CD8-positive, alpha-beta memory T cell (primary cell): ENCODE results near the gene ZMYND15. TPM values are rescaled to one million over a fixed set of nuclear protein-coding genes. Genes with fewer than 3 reads are reported as not detected.

Experiments
- polyA plus RNA-seq: library from polyadenylated mRNA; unstranded; fragments of 300-500 nt; fragmentation: Illumina TruSeq; gene quantifications from one replicate; pipeline ENCODE4 v1.2.3, GENCODE V29; 2021
- total RNA-seq, 2 experiments: library from RNA; stranded (reverse); gene quantifications; one replicate each; pipeline ENCODE4 v1.2.3, GENCODE V29; 2021

The ZMYND15 gene
- total and polyA plus RNA-seq, 3 experiments from 2014 or later = 0.09 TPM; not detected in 2

Other genes starting within 250 kb of the ZMYND15 start
- gene SPNS2, start 241.0 kb upstream of the ZMYND15 start, total RNA-seq = under 1 TPM; 0.49 to 0.50 TPM
- gene SPNS2, start 241.0 kb upstream of the ZMYND15 start, polyA plus RNA-seq = 0.10 TPM
- gene MYBBP1A, start 184.4 kb upstream of the ZMYND15 start, total RNA-seq = 100 to 1,000 TPM; 148 to 157 TPM
- 34.1 TPM for gene MYBBP1A, start 184.4 kb upstream of the ZMYND15 start, polyA plus RNA-seq
- not detected for gene GGT6, start 179.3 kb upstream of the ZMYND15 start, total RNA-seq
- not detected for gene GGT6, start 179.3 kb upstream of the ZMYND15 start, polyA plus RNA-seq
- not detected for gene SMTNL2, start 155.3 kb upstream of the ZMYND15 start, total RNA-seq
- not detected for gene SMTNL2, start 155.3 kb upstream of the ZMYND15 start, polyA plus RNA-seq
- gene ALOX15, start 98.2 kb upstream of the ZMYND15 start, total RNA-seq = not detected
- gene ALOX15, start 98.2 kb upstream of the ZMYND15 start, polyA plus RNA-seq = not detected
- 10 to 100 TPM; 95.6 to 99.2 TPM for gene PELP1, start 35.7 kb upstream of the ZMYND15 start, total RNA-seq
- 12.6 TPM for gene PELP1, start 35.7 kb upstream of the ZMYND15 start, polyA plus RNA-seq
- gene ARRB2, start 29.2 kb upstream of the ZMYND15 start, total RNA-seq = 100 to 1,000 TPM; 170 to 172 TPM
- 69.4 TPM for gene ARRB2, start 29.2 kb upstream of the ZMYND15 start, polyA plus RNA-seq
- gene MED11, start 8.4 kb upstream of the ZMYND15 start, total RNA-seq = 10 to 100 TPM; 23.4 to 26.7 TPM
- gene MED11, start 8.4 kb upstream of the ZMYND15 start, polyA plus RNA-seq = 58.9 TPM
- gene CXCL16, start 95 bp downstream of the ZMYND15 start, total RNA-seq = 1 to 10 TPM; 2.4 to 2.8 TPM
- gene CXCL16, start 95 bp downstream of the ZMYND15 start, polyA plus RNA-seq = 3.0 TPM
- gene TM4SF5, start 32.1 kb downstream of the ZMYND15 start, total RNA-seq = not detected
- gene TM4SF5, start 32.1 kb downstream of the ZMYND15 start, polyA plus RNA-seq = not detected
- gene VMO1, start 46.5 kb downstream of the ZMYND15 start, total RNA-seq = not detected
- gene VMO1, start 46.5 kb downstream of the ZMYND15 start, polyA plus RNA-seq = not detected
- not detected for gene GLTPD2, start 49.1 kb downstream of the ZMYND15 start, total RNA-seq
- not detected for gene GLTPD2, start 49.1 kb downstream of the ZMYND15 start, polyA plus RNA-seq
- gene PSMB6, start 56.3 kb downstream of the ZMYND15 start, total RNA-seq = 100 to 1,000 TPM; 198 to 207 TPM
- 259 TPM for gene PSMB6, start 56.3 kb downstream of the ZMYND15 start, polyA plus RNA-seq
- 10 to 100 TPM; 10.1 to 12.0 TPM for gene PLD2, start 67.3 kb downstream of the ZMYND15 start, total RNA-seq
- gene PLD2, start 67.3 kb downstream of the ZMYND15 start, polyA plus RNA-seq = 1.9 TPM
- gene MINK1, start 93.5 kb downstream of the ZMYND15 start, total RNA-seq = 10 to 100 TPM; 58.6 TPM
- gene MINK1, start 93.5 kb downstream of the ZMYND15 start, polyA plus RNA-seq = 30.5 TPM
- gene C17orf107, start 159.7 kb downstream of the ZMYND15 start, total RNA-seq = 1 to 10 TPM; 2.2 to 2.3 TPM
- gene C17orf107, start 159.7 kb downstream of the ZMYND15 start, polyA plus RNA-seq = 2.0 TPM
- gene CHRNE, start 163.3 kb downstream of the ZMYND15 start, total RNA-seq = under 1 TPM; 0.37 to 0.38 TPM
- gene CHRNE, start 163.3 kb downstream of the ZMYND15 start, polyA plus RNA-seq = 0.23 TPM
- not detected for gene GP1BA, start 192.4 kb downstream of the ZMYND15 start, total RNA-seq
- not detected for gene GP1BA, start 192.4 kb downstream of the ZMYND15 start, polyA plus RNA-seq
- 100 to 1,000 TPM in 1 of 2 experiments, 10 to 100 TPM in 1; 90.0 to 101 TPM for gene SLC25A11, start 200.2 kb downstream of the ZMYND15 start, total RNA-seq
- 85.1 TPM for gene SLC25A11, start 200.2 kb downstream of the ZMYND15 start, polyA plus RNA-seq
- 100 to 1,000 TPM; 187 to 192 TPM for gene RNF167, start 200.4 kb downstream of the ZMYND15 start, total RNA-seq
- 69.0 TPM for gene RNF167, start 200.4 kb downstream of the ZMYND15 start, polyA plus RNA-seq
- 1,000 to 10,000 TPM; 1,826 to 1,841 TPM for gene PFN1, start 208.7 kb downstream of the ZMYND15 start, total RNA-seq
- gene PFN1, start 208.7 kb downstream of the ZMYND15 start, polyA plus RNA-seq = 2,601 TPM
- 10 to 100 TPM; 27.1 to 29.4 TPM for gene ENO3, start 211.3 kb downstream of the ZMYND15 start, total RNA-seq
- gene ENO3, start 211.3 kb downstream of the ZMYND15 start, polyA plus RNA-seq = 1.3 TPM
- gene SPAG7, start 228.0 kb downstream of the ZMYND15 start, total RNA-seq = 10 to 100 TPM; 63.4 to 64.2 TPM
- gene SPAG7, start 228.0 kb downstream of the ZMYND15 start, polyA plus RNA-seq = 112 TPM
- gene CAMTA2, start 247.8 kb downstream of the ZMYND15 start, total RNA-seq = 10 to 100 TPM; 85.6 to 90.6 TPM
- 19.6 TPM for gene CAMTA2, start 247.8 kb downstream of the ZMYND15 start, polyA plus RNA-seq